Measurements from ENCODE around the gene FKBP2. TPM values are rescaled to one million over a fixed set of nuclear protein-coding genes. Genes with fewer than 3 reads are reported as not detected.

The FKBP2 gene
- total RNA-seq, 1 experiment from 2014 or later = 41.0 TPM

- peaks cover 18% of the 10 kb centered on the region for H3K23me2 ChIP-seq (ENCODE audit: insufficient read length, low read depth, low read length, poor library complexity, severe bottlenecking)
- no peaks in the 10 kb centered on the region for H3K9me3 ChIP-seq (ENCODE audit: control insufficient read depth, low read depth, low read length)
- no peaks in the 10 kb centered on the region for H4K20me1 ChIP-seq (ENCODE audit: control insufficient read depth, insufficient read depth, insufficient read length)
- no peak overlapping the region for H2BK20ac ChIP-seq (ENCODE audit: low read depth, low read length, poor library complexity, severe bottlenecking)
- no peak overlapping the region; the same call in 1 of the 2 replicates for H3K14ac ChIP-seq (ENCODE audit: insufficient read depth, low read length)
- Mint-ChIP-seq H3K4me3 (no peak overlapping the region; a peak in 1 of 5 replicates), H3K4me1 (peaks cover 12 to 18% of the 10 kb centered on the region in 2 experiments), H3K9me3 (no peaks in the 10 kb centered on the region; a peak in 2 of 5 replicates), H3K27me3 (ENCODE audit: low read depth) (peaks cover 40% of the 10 kb centered on the region), H3K27ac (no peak overlapping the region), H3K36me3 (ENCODE audit: insufficient read depth in 1 of 3, low read depth in 3 of 3) (peaks cover 2 to 3% (median 2%) of the 10 kb centered on the region in 3 experiments; a peak in 5 of 7 replicates)
- peaks cover 27% of the 10 kb centered on the region; the same call in 1 of the 2 replicates for H3K27me3 ChIP-seq (ENCODE audit: insufficient read depth, low read length)
- H2BK15ac ChIP-seq (ENCODE audit: low read depth, low read length) = no peak overlapping the region
- H3T11ph ChIP-seq (ENCODE audit: low read length) = no peak overlapping the region
- H2AK5ac ChIP-seq (ENCODE audit: insufficient read length, low read length) = no peak overlapping the region
- H3K9ac ChIP-seq (ENCODE audit: extremely low read depth, insufficient read length, low read length) = no peak overlapping the region
- no peaks in the 10 kb centered on the region for H3K79me2 ChIP-seq (ENCODE audit: insufficient read depth, low read length)
- no peak overlapping the region for H2BK12ac ChIP-seq (ENCODE audit: insufficient read length, low read depth, low read length)
- no peak overlapping the region for H3K18ac ChIP-seq (ENCODE audit: insufficient read length, low read depth, low read length)
- H3K56ac ChIP-seq (ENCODE audit: insufficient read length, low read depth, low read length) = no peak overlapping the region
- no peak overlapping the region for H4K5ac ChIP-seq (ENCODE audit: insufficient read length, low read depth, low read length)
- no peak overlapping the region for H3K4ac ChIP-seq (ENCODE audit: low read depth, low read length)
- no peak for DNase-seq
- H3K27ac ChIP-seq (ENCODE audit: insufficient read length, low read depth, low read length) = no peak overlapping the region
- H4K91ac ChIP-seq (ENCODE audit: insufficient read length, low read depth, low read length) = no peak overlapping the region
- no peaks in the 10 kb centered on the region for H3K4me1 ChIP-seq (ENCODE audit: insufficient read depth, low read length)
- no peak for TF ChIP-seq CTCF (conservative IDR thresholded peaks at IDR 0.05)
- H4K8ac ChIP-seq (replicated peaks; ENCODE audit: insufficient read length, low read depth, low read length) = no peak overlapping the region
- H2BK120ac ChIP-seq (ENCODE audit: low read depth, low read length, poor library complexity, severe bottlenecking) = no peak overlapping the region
- no peak overlapping the region for H2BK5ac ChIP-seq (ENCODE audit: insufficient read length, low read length)
- no peak overlapping the region for H3K4me2 ChIP-seq (ENCODE audit: insufficient read depth, insufficient read length, low read length)
- H2AFZ ChIP-seq (ENCODE audit: low read length) = no peak overlapping the region
- no CpG with 5 or more reads among the region's 33 CpGs for WGBS (ENCODE audit: extremely low coverage, insufficient read length, low lambda C conversion rate)
- H3K79me1 ChIP-seq (ENCODE audit: insufficient read depth, low read depth, low read length, poor library complexity, severe bottlenecking) = no peaks in the 10 kb centered on the region
- H3K23ac ChIP-seq (ENCODE audit: insufficient read length, low read depth, low read length) = no peak overlapping the region
Measured at GRCh38 chr11:64287676-64288352, 46.9 kb downstream of the FKBP2 start.
